HepG2 (cell line): ENCODE data around the gene SLC16A3. TPM values are rescaled to one million over a fixed set of nuclear protein-coding genes. Genes with fewer than 3 reads are reported as not detected.

Source experiments
- FOXM1 ChIP-seq: sonication (generic); formaldehyde crosslinking; IDR thresholded peaks from 2 replicates; pipeline ENCODE4 v1.5.0; 2020; ENCODE audit warnings: missing genetic modification reagents
- GMEB1 ChIP-seq: sonication (generic); formaldehyde crosslinking; IDR thresholded peaks from 2 replicates; pipeline ENCODE4 v1.5.1; 2020; ENCODE audit warnings: missing genetic modification reagents, mild to moderate bottlenecking, borderline replicate concordance
- IKZF1 ChIP-seq: fragments of 450-650 bp; IDR thresholded peaks from 2 replicates; pipeline ENCODE4 v1.7.1; 2016
- MTA3 ChIP-seq: sonication (generic); formaldehyde crosslinking; IDR thresholded peaks from 2 replicates; pipeline ENCODE4 v1.4.0; 2020; ENCODE audit warnings: missing genetic modification reagents
- RORA ChIP-seq: sonication (generic); formaldehyde crosslinking; IDR thresholded peaks from 2 replicates; pipeline ENCODE4 v1.5.0; 2020; ENCODE audit warnings: mild to moderate bottlenecking, missing genetic modification reagents, moderate library complexity
- TOE1 ChIP-seq: sonication (generic); formaldehyde crosslinking; IDR thresholded peaks from 2 replicates; pipeline ENCODE4 v1.4.0; 2020; ENCODE audit warnings: mild to moderate bottlenecking, missing genetic modification reagents
- ZBTB26 ChIP-seq: IDR thresholded peaks from 2 replicates; pipeline ENCODE4 v1.6.1; 2016; ENCODE audit warnings: missing compliant biosample characterization, missing genetic modification reagents, borderline replicate concordance
- ZNF619 ChIP-seq: sonication (generic); formaldehyde crosslinking; IDR thresholded peaks from 2 replicates; pipeline ENCODE4 v1.4.0; 2020; ENCODE audit warnings: mild to moderate bottlenecking, missing genetic modification reagents
- ZNF746 ChIP-seq: sonication (generic); formaldehyde crosslinking; IDR thresholded peaks from 2 replicates; pipeline ENCODE4 v1.8.0; 2022; ENCODE audit warnings: mild to moderate bottlenecking, missing genetic modification reagents
- ZNF772 ChIP-seq: sonication (generic); formaldehyde crosslinking; IDR thresholded peaks from 2 replicates; pipeline ENCODE4 v1.5.0; 2020; ENCODE audit warnings: mild to moderate bottlenecking, missing genetic modification reagents
- polyA plus RNA-seq, 8 experiments: library from polyadenylated mRNA; depleted of rRNA in 3 of 8; stranded (reverse) in 7 of 8; unstranded in 1 of 8; fragments of >200 nt; fragmentation: Illumina TruSeq in 4 of 8; extraction: Trizol in 4 of 8; gene quantifications; 2 replicates each; pipeline versions ENCODE4 v1.2.1 to v1.2.3, GENCODE V29; 2011 to 2016; ENCODE audit warnings: low read depth in 4 of 8, missing spikeins in 1 of 8, mixed read lengths in 1 of 8; ENCODE audit not compliant: insufficient read depth in 1 of 8
- total RNA-seq, 5 experiments: library from RNA; depleted of rRNA; stranded (reverse); fragments of >200 nt; fragmentation: Illumina TruSeq; extraction: Trizol; gene quantifications; 2 replicates each; pipeline ENCODE4 v1.2.3, GENCODE V29; 2016; ENCODE audit warnings: low read depth in 1 of 5
- TF ChIP-seq, protein P1 (sequence below): sonication (generic); formaldehyde crosslinking; IDR thresholded peaks from 2 replicates; pipeline ENCODE4 v1.4.0; 2020; ENCODE audit warnings: missing genetic modification reagents, borderline replicate concordance
- TF ChIP-seq, protein P2 (sequence below), 2 experiments: sonication (generic) in 1 of 2; formaldehyde crosslinking in 1 of 2; IDR thresholded peaks; 2 replicates each; pipeline versions ENCODE4 v1.4.0 to v1.6.1; 2018 to 2020; ENCODE audit warnings: missing genetic modification reagents in 2 of 2, borderline replicate concordance in 1 of 2, low read depth in 1 of 2, mild to moderate bottlenecking in 1 of 2, missing biosample characterization in 1 of 2
- TF ChIP-seq, protein P3 (sequence below): sonication (generic); formaldehyde crosslinking; IDR thresholded peaks from 2 replicates; pipeline ENCODE4 v1.4.0; 2020; ENCODE audit warnings: missing genetic modification reagents
- TF ChIP-seq, protein P4 (sequence below): sonication (generic); formaldehyde crosslinking; conservative IDR thresholded peaks from 2 replicates; pipeline ENCODE4 v1.8.1; 2023; ENCODE audit warnings: missing genetic modification reagents

The SLC16A3 gene
- total and polyA plus RNA-seq, 2 of the 13 experiments (the other 11 are each of a cell fraction or from before 2014, with no cell fraction given): 242 to 349 TPM

- TF ChIP-seq ZBTB26 (CRISPR knock-in tag) (peak; percentile 64), ZNF772 (CRISPR knock-in tag) (no peak; the same call in 1 of the 2 replicates), RORA (CRISPR knock-in tag) (no peak), FOXM1 (CRISPR knock-in tag) (no peak), IKZF1 (no peak), ZNF619 (CRISPR knock-in tag) (peak; percentile 40; the same call in 1 of the 2 replicates), ZNF746 (CRISPR knock-in tag) (no peak; the same call in 1 of the 2 replicates), GMEB1 (CRISPR knock-in tag) (no peak; the same call in 1 of the 2 replicates), TOE1 (CRISPR knock-in tag) (no peak), MTA3 (CRISPR knock-in tag) (no peak)
- TF ChIP-seq, protein P1, sequence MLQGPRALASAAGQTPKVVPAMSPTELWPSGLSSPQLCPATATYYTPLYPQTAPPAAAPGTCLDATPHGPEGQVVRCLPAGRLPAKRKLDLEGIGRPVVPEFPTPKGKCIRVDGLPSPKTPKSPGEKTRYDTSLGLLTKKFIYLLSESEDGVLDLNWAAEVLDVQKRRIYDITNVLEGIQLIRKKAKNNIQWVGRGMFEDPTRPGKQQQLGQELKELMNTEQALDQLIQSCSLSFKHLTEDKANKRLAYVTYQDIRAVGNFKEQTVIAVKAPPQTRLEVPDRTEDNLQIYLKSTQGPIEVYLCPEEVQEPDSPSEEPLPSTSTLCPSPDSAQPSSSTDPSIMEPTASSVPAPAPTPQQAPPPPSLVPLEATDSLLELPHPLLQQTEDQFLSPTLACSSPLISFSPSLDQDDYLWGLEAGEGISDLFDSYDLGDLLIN: no peak
- TF ChIP-seq, protein P2, sequence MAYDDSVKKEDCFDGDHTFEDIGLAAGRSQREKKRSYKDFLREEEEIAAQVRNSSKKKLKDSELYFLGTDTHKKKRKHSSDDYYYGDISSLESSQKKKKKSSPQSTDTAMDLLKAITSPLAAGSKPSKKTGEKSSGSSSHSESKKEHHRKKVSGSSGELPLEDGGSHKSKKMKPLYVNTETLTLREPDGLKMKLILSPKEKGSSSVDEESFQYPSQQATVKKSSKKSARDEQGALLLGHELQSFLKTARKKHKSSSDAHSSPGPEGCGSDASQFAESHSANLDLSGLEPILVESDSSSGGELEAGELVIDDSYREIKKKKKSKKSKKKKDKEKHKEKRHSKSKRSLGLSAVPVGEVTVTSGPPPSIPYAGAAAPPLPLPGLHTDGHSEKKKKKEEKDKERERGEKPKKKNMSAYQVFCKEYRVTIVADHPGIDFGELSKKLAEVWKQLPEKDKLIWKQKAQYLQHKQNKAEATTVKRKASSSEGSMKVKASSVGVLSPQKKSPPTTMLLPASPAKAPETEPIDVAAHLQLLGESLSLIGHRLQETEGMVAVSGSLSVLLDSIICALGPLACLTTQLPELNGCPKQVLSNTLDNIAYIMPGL (CRISPR knock-in tag; IDR thresholded peaks at IDR 0.05; ENCODE audit: borderline replicate concordance in 1 of 2, low read depth in 1 of 2): no peak; a peak in 2 of 4 replicates
- TF ChIP-seq, protein P3, sequence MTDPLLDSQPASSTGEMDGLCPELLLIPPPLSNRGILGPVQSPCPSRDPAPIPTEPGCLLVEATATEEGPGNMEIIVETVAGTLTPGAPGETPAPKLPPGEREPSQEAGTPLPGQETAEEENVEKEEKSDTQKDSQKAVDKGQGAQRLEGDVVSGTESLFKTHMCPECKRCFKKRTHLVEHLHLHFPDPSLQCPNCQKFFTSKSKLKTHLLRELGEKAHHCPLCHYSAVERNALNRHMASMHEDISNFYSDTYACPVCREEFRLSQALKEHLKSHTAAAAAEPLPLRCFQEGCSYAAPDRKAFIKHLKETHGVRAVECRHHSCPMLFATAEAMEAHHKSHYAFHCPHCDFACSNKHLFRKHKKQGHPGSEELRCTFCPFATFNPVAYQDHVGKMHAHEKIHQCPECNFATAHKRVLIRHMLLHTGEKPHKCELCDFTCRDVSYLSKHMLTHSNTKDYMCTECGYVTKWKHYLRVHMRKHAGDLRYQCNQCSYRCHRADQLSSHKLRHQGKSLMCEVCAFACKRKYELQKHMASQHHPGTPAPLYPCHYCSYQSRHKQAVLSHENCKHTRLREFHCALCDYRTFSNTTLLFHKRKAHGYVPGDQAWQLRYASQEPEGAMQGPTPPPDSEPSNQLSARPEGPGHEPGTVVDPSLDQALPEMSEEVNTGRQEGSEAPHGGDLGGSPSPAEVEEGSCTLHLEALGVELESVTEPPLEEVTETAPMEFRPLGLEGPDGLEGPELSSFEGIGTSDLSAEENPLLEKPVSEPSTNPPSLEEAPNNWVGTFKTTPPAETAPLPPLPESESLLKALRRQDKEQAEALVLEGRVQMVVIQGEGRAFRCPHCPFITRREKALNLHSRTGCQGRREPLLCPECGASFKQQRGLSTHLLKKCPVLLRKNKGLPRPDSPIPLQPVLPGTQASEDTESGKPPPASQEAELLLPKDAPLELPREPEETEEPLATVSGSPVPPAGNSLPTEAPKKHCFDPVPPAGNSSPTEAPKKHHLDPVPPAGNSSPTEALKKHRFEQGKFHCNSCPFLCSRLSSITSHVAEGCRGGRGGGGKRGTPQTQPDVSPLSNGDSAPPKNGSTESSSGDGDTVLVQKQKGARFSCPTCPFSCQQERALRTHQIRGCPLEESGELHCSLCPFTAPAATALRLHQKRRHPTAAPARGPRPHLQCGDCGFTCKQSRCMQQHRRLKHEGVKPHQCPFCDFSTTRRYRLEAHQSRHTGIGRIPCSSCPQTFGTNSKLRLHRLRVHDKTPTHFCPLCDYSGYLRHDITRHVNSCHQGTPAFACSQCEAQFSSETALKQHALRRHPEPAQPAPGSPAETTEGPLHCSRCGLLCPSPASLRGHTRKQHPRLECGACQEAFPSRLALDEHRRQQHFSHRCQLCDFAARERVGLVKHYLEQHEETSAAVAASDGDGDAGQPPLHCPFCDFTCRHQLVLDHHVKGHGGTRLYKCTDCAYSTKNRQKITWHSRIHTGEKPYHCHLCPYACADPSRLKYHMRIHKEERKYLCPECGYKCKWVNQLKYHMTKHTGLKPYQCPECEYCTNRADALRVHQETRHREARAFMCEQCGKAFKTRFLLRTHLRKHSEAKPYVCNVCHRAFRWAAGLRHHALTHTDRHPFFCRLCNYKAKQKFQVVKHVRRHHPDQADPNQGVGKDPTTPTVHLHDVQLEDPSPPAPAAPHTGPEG: no peak
- TF ChIP-seq, protein P4, sequence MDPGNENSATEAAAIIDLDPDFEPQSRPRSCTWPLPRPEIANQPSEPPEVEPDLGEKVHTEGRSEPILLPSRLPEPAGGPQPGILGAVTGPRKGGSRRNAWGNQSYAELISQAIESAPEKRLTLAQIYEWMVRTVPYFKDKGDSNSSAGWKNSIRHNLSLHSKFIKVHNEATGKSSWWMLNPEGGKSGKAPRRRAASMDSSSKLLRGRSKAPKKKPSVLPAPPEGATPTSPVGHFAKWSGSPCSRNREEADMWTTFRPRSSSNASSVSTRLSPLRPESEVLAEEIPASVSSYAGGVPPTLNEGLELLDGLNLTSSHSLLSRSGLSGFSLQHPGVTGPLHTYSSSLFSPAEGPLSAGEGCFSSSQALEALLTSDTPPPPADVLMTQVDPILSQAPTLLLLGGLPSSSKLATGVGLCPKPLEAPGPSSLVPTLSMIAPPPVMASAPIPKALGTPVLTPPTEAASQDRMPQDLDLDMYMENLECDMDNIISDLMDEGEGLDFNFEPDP (CRISPR knock-in tag): peak; percentile 93; the same call in 1 of the 2 replicates
Observed at GRCh38 chr17:82241926-82242697, 13.3 kb downstream of the SLC16A3 start (continued).
